Caco-2 (cell line): Measurements from ENCODE around the gene GMPS. TPM values are rescaled to one million over a fixed set of nuclear protein-coding genes. Genes with fewer than 3 reads are reported as not detected.

ENCODE experiments used
- BruUV-seq: library from RNA; stranded (reverse); fragments of 400-500 nt; replicated peaks from 2 replicates; lab custom pipeline; 2021; lab: Mats Ljungman, UMichigan
- CTCF ChIA-PET: fragments of 300-600 bp; sonication (Branson Sonifier 250); formaldehyde crosslinking; loops from one replicate; lab custom pipeline; 2022; ENCODE audit warnings: antibody characterized with exemption; lab: Charles Lee
- POLR2A ChIA-PET: fragments of 300-600 bp; sonication (Branson Sonifier 250); formaldehyde crosslinking; loops from one replicate; lab custom pipeline; 2022; ENCODE audit warnings: antibody characterized with exemption; lab: Charles Lee
- DNase-seq, 2 experiments: peaks; one replicate each; pipeline versions ENCODE4 v3.0.0 to v3.0.0-alpha.2; 2020 to 2022
- H3K27me3 ChIP-seq: replicated peaks from 2 replicates; pipeline ENCODE4 v1.6.0; 2011; ENCODE audit warnings: low read length; ENCODE audit not compliant: control insufficient read depth, insufficient read depth
- H3K36me3 ChIP-seq: 2 replicates; pipeline ENCODE4 v1.5.1; 2011; ENCODE audit warnings: low read length; ENCODE audit not compliant: control insufficient read depth, insufficient read depth
- H3K4me1 ChIP-seq: fragments of 250-450 bp; sonication (Bioruptor Pico); 2 replicates; pipeline ENCODE4 v1.5.1; 2020; ENCODE audit warnings: mild to moderate bottlenecking
- H3K4me3 ChIP-seq: 2 replicates; pipeline ENCODE4 v1.5.1; 2011; ENCODE audit warnings: low read depth, mild to moderate bottlenecking, control low read depth, low read length
- H3K9me3 ChIP-seq: fragments of 250-450 bp; sonication (Bioruptor Pico); 2 replicates; pipeline ENCODE4 v1.5.1; 2020; ENCODE audit warnings: mild to moderate bottlenecking, moderate library complexity
- H3K27ac Mint-ChIP-seq: one replicate; pipeline ENCODE4 v1.8.0; 2022; ENCODE audit warnings: mixed read lengths; ENCODE audit not compliant: unreplicated experiment
- H3K27me3 Mint-ChIP-seq: one replicate; pipeline ENCODE4 v1.8.0; 2022; ENCODE audit warnings: mixed read lengths; ENCODE audit not compliant: insufficient read depth, unreplicated experiment
- H3K36me3 Mint-ChIP-seq: one replicate; pipeline ENCODE4 v1.8.0; 2022; ENCODE audit warnings: mild to moderate bottlenecking, mixed read lengths; ENCODE audit not compliant: insufficient read depth, unreplicated experiment
- H3K4me1 Mint-ChIP-seq: one replicate; pipeline ENCODE4 v1.8.0; 2022; ENCODE audit warnings: low read depth, mixed read lengths; ENCODE audit not compliant: unreplicated experiment
- H3K4me3 Mint-ChIP-seq: one replicate; pipeline ENCODE4 v1.8.0; 2022; ENCODE audit warnings: mild to moderate bottlenecking, moderate library complexity, mixed read lengths; ENCODE audit not compliant: unreplicated experiment
- H3K9me3 Mint-ChIP-seq: one replicate; pipeline ENCODE4 v1.8.0; 2022; ENCODE audit warnings: mixed read lengths; ENCODE audit not compliant: unreplicated experiment
- intact Hi-C: fragments of 100-400 bp; cut with micrococcal nuclease; formaldehyde crosslinking; loops from one replicate; pipeline ENCODE4 v1.10.0; 2022; ENCODE audit not compliant: unreplicated experiment
- total RNA-seq: library from RNA; stranded (reverse); gene quantifications from 2 replicates; pipeline ENCODE4 v1.2.3, GENCODE V29; 2022
- TF ChIP-seq, protein P1 (sequence below), 2 experiments: fragments of 200-600 bp in 1 of 2; IDR thresholded peaks; 1 replicate in 1 of 2; 2 replicates in 1 of 2; pipeline versions ENCODE4 v1.5.1 to v1.8.0; 2011 to 2022; ENCODE audit warnings: antibody characterized with exemption in 1 of 2, control low read depth in 1 of 2, inconsistent platforms in 1 of 2, low read depth in 1 of 2, low read length in 1 of 2, mild to moderate bottlenecking in 1 of 2, moderate library complexity in 1 of 2; ENCODE audit not compliant: insufficient read depth in 1 of 2, severe bottlenecking in 1 of 2, unreplicated experiment in 1 of 2

GMPS gene
- total RNA-seq, 1 experiment from 2014 or later, result 102 TPM

DNA sequence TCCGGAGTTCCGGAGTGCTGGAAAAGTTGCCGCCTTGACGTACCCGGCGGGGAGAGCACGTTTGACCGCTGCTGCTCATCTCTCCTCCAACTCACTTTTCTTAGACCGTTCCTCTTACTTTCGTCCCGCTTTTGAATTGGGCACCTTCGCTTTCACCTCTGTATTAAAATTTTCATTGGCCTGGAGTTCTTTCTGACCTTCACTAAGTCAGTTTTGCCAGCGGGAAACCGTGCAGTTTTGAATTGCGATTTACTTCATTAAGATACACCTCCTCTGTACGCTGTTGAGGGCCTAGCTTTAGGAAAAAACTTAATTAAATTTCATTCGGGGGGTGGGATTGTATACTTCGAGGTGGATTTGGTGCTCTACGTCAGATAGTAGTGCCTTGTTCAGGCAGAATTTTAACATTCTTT lies 1.3 kb downstream of the GMPS start:
- ChIA-PET CTCF (interaction anchor here (0.6 to 1.9 kb wide), 2 partner anchors 66 to 414 kb away, joined by 3 to 12 read pairs; partner anchors contain the start of gene C3orf33), POLR2A (interaction anchor here (0.6 to 0.7 kb wide), 3 partner anchors 29 to 1246 kb away, joined by 4 to 6 read pairs (median 4); no protein-coding TSS in a partner anchor)
- Mint-ChIP-seq H3K36me3 (peaks cover 5% of the 10 kb centered on the region), H3K27me3 (no peaks in the 10 kb centered on the region), H3K4me1 (no peaks in the 10 kb centered on the region), H3K27ac (peak overlapping the region; percentile 95), H3K4me3 (peak overlapping the region; percentile 97), H3K9me3 (no peaks in the 10 kb centered on the region)
- no peaks in the 10 kb centered on the region for H3K9me3 ChIP-seq
- BruUV-seq, result no TSS peak
- DNase-seq, result no peak
- H3K27me3 ChIP-seq, result no peaks in the 10 kb centered on the region
- peaks cover 12% of the 10 kb centered on the region for H3K4me1 ChIP-seq
- H3K36me3 ChIP-seq, result no peaks in the 10 kb centered on the region
- intact Hi-C loops, result loop anchor here (2.0 kb wide), 1 partner anchor 133 kb away; no protein-coding TSS in a partner anchor
- peak overlapping the region; percentile 100 for H3K4me3 ChIP-seq
- TF ChIP-seq, protein P1, sequence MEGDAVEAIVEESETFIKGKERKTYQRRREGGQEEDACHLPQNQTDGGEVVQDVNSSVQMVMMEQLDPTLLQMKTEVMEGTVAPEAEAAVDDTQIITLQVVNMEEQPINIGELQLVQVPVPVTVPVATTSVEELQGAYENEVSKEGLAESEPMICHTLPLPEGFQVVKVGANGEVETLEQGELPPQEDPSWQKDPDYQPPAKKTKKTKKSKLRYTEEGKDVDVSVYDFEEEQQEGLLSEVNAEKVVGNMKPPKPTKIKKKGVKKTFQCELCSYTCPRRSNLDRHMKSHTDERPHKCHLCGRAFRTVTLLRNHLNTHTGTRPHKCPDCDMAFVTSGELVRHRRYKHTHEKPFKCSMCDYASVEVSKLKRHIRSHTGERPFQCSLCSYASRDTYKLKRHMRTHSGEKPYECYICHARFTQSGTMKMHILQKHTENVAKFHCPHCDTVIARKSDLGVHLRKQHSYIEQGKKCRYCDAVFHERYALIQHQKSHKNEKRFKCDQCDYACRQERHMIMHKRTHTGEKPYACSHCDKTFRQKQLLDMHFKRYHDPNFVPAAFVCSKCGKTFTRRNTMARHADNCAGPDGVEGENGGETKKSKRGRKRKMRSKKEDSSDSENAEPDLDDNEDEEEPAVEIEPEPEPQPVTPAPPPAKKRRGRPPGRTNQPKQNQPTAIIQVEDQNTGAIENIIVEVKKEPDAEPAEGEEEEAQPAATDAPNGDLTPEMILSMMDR (IDR thresholded peaks at IDR 0.05; ENCODE audit: insufficient read depth in 1 of 2, low read depth in 1 of 2, low read length in 1 of 2, severe bottlenecking in 1 of 2, unreplicated experiment in 1 of 2), result no peak

DNA sequence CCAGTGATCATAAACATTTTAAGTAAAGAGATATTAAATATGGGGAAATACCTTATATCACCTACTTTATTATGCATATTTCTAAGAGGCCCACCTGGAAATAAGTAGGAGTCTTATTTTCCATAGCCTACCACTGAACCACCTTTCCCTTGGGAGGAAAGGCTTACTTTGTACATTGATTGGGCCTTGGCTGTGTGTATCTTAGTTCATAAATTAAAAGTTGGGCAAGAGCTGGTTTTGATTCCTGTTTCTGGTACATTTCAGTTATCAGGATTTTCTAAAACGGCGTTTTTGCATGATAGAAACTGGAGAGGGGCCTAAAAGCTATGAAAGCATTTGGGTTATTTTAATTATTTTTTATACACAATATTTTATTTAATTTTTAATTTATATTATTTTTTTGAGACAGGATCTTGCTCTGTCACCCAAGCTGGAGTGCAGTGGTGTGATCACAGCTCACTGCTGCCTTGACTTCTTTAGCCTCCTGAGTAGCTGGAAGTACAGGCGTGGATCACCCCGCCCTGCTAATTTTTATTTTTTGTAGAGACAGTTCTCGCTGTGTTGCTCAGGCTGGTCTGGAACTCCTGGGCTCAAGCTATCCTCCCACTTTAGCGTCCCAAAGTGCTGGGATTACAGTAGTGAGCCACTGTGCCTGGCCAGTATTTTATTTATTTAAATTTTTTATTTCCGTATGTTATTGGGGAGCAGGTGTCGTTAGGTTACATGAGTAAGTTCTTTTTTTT lies 2.6 kb downstream of the GMPS start:
- Histone ChIP-seq H3K36me3 (no peaks in the 10 kb centered on the region), H3K4me1 (peaks cover 12% of the 10 kb centered on the region), H3K27me3 (no peaks in the 10 kb centered on the region), H3K4me3 (no peak overlapping the region; the same call in 1 of the 2 replicates), H3K9me3 (no peaks in the 10 kb centered on the region)
- Mint-ChIP-seq H3K36me3 (peaks cover 10% of the 10 kb centered on the region), H3K27me3 (no peaks in the 10 kb centered on the region), H3K9me3 (no peaks in the 10 kb centered on the region), H3K4me1 (no peaks in the 10 kb centered on the region), H3K27ac (no peak overlapping the region), H3K4me3 (no peak overlapping the region)
- DNase-seq, result no peak
- no TSS peak for BruUV-seq
- CTCF ChIA-PET, result no interaction called here
- TF ChIP-seq, protein P1 (IDR thresholded peaks at IDR 0.05; ENCODE audit: insufficient read depth in 1 of 2, low read depth in 1 of 2, low read length in 1 of 2, severe bottlenecking in 1 of 2, unreplicated experiment in 1 of 2), result no peak
- intact Hi-C loops, result no loop called here
- POLR2A ChIA-PET, result no interaction called here

DNA sequence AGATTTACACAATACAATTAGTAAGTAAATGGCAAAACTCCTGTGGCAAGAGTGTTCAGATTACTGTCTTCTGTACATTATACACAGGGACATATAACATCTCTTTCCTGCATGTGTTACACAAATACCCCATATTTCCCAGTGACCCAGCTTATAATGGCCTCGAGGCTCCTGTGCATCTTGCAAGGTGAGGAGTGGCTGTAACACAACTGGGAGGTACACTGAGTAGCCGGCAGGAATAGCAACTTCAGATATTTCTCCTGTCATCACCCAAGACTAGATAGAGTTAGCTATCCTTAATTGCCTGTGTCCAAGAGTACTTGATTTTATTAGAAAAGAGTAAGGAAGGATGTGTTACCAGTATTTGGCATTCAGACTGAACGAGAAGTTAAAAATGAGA lies 5.6 kb downstream of the GMPS start:
- Mint-ChIP-seq H3K4me3 (no peak overlapping the region), H3K36me3 (peaks cover 10% of the 10 kb centered on the region), H3K9me3 (no peaks in the 10 kb centered on the region), H3K4me1 (no peaks in the 10 kb centered on the region), H3K27me3 (no peaks in the 10 kb centered on the region), H3K27ac (no peak overlapping the region)
- intact Hi-C loops, result no loop called here
- BruUV-seq, result no TSS peak
- CTCF ChIA-PET, result no interaction called here
- Histone ChIP-seq H3K9me3 (no peaks in the 10 kb centered on the region), H3K27me3 (no peaks in the 10 kb centered on the region), H3K36me3 (no peaks in the 10 kb centered on the region), H3K4me1 (peaks cover 5% of the 10 kb centered on the region; the same call in 1 of the 2 replicates), H3K4me3 (no peak overlapping the region)
- TF ChIP-seq, protein P1 (IDR thresholded peaks at IDR 0.05; ENCODE audit: insufficient read depth in 1 of 2, low read depth in 1 of 2, low read length in 1 of 2, severe bottlenecking in 1 of 2, unreplicated experiment in 1 of 2), result no peak
- POLR2A ChIA-PET, result no interaction called here
- DNase-seq, result no peak
